Right kidney (tissue), 9 donors: ENCODE data around the gene COL4A4.
"Not testable (repeated sequence)": the region's sequence is repeated elsewhere in the genome, so short reads cannot be mapped to it uniquely, and the experiment has no call there.

Experiments
- DNase-seq: peaks from one replicate; pipeline ENCODE4 v3.0.0-alpha.2; 2016
- long read RNA-seq, 8 donors: transcript quantifications; one replicate each; lab custom pipeline, GENCODE V29; 2026

COL4A4 gene
- long read RNA-seq, donor 1, result 0 reads
- long read RNA-seq, donor 2, partial matches to known transcripts, result 11 of 12 reads
- long read RNA-seq, donor 2, other reads (novel, unspliced or antisense), result 0 of 12 reads
- long read RNA-seq, donor 3, result 0 reads
- long read RNA-seq, donor 4, result 0 reads
- long read RNA-seq, donor 5, result 0 reads
- long read RNA-seq, donor 6, result 0 reads
- long read RNA-seq, donor 7, result 0 reads
- long read RNA-seq, donor 8, result 0 reads

DNA sequence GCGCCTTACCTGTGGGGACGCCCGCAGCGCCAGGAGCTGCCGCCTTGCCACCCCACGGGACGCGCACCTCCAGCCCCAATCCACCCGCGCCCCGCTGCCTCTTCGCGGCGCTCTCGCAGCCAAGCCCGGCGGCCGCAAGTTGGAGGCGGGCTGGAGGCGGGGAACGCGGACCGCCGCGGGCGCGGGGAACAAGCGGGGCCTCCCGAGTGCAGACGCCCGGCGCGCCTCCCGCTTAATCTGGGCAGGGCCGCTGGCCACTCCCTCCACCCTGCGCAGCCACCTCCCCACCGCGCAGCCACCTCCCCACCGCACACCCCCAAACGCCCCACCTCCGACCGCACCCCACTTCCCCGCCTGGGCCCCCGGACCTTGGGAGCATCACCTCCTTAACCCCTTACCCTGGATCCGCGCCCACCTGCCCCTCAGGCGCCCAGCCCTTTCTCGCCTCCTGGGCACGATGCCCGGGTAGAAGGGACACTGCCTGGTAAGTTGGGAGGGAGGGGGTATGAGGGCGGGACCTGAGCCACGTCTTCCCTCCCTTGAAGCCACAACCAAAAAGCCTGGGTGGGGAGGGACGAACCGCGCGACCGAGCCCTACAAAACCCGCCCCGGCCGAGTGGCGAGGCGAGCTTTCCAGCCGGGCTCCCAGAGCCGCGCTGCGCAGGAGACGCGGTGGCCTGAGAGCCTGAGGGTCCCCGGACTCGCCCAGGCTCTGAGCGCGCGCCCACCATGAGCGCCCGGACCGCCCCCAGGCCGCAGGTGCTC lies at the start of gene COL4A4, which contains the start of gene COL4A3:
Gene COL4A4 (minus strand): TSS at position 208 of the 765 bp plus-strand sequence. CDS start 16,722 bp downstream, outside the sequence.
Gene COL4A3 (plus strand): TSS at position 627 of the 765 bp plus-strand sequence. CDS start 103 bp downstream, at position 730.
- DNase-seq, result peak; percentile 67

DNA sequence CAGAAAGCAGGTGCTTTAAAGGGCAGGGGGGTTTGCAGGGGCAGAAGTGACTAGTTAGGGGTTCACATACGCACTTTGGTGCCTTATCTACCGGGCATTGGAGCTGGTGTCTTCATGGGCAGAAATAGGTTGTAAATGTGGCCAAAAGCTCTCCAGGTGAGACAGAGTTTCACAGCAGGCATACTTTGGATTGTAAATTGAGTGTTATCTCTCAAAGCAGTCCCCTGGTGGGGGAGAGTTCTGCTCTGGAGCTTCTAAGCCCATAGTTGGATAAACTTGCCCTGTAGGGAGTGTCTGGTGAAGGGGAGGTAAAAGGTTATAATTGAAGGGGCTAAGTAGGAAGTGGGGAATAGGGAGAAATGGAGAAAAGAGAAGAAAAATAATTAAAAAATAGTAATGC lies 43.6 kb upstream of the COL4A4 start:
- no peak for DNase-seq

- no peak for DNase-seq
These were observed 42.4 kb upstream of the COL4A4 start for GRCh38 chr2:227206406-227206805.

DNA sequence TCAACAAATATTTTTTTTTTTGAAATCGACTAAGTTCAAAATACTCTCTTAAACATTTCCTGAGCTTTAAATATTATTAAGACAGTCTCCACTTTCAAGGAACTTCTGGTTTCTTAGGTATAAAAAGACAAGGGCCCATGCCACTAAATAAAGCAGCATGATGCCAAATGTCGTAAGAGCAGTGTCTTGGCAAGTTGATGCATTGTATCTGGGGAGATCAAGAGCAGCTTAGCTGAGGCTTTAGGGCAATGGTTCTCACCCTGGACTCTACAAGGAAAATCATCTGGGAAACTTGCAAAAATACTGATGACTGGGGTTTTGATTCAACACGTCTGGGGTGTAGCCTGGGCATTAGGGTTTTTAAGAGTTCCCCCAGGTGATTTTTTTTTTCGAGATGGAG lies 41.7 kb upstream of the COL4A4 start:
- no peak for DNase-seq

- no peak for DNase-seq
These were observed 40.4 kb upstream of the COL4A4 start for GRCh38 chr2:227204452-227204851.

- DNase-seq, result no peak
These were observed 37.8 kb upstream of the COL4A4 start for GRCh38 chr2:227201771-227202170.

DNA sequence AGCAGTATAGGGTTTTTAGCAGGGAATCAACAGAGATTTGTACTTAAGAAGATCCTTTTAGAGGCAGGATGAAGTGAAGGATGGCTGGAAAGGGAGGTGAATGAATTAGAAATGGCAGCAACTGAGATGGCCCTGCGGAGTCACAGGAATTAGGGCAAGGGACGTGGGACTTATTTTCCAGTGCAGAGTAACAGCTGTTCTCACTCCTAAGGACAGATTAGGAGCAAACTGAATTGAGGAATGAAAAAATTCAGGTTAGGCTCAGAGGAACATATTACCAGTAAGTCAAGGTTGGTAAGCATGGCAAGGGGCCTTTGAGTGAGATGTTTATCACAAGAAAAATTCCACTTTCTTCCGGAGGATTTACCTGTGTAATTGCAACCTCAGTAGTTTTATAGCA lies 34.9 kb upstream of the COL4A4 start:
- DNase-seq, result no peak

GRCh38 chr2:227194219-227194618 lies 30.2 kb upstream of the COL4A4 start:
- DNase-seq, result no peak

DNA sequence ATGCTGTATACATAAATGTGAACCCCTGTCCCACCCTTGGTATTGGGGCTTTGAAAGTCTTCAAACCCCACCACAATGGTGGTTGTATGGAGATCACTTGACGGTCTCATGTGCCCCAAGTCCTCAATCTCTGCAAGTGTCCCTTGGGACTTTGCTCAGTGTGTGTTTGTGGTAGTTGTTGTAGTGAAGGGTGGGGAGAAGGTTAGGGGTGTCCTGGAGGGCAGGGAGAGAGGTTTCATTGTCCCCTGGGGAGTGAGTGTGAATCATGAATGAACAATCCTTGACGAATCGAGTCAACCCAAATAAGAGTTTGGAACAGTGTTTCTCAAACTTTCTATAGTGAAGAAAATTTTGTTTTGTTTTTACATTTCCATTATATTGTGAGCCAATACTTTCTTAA lies 28.5 kb upstream of the COL4A4 start:
- no peak for DNase-seq

DNA sequence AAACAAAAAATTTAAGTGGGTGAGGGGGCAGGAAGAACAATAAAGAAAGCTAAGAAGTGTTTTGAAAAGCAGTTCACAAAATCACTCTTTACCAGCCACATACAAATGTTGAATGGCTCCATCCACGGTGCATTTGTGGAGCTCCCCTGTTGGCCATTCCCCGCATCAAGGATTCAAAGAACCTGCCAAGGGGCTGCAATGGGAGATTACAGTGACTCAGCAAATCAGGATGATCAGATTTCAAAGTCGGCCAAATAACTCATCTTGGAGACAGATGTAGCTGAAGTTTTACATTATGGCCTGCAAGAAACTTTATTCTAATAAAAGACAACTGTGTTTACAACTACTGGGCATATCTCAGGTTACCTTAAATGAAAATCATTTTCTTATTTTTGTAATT lies 27.4 kb upstream of the COL4A4 start:
- no peak for DNase-seq

DNA sequence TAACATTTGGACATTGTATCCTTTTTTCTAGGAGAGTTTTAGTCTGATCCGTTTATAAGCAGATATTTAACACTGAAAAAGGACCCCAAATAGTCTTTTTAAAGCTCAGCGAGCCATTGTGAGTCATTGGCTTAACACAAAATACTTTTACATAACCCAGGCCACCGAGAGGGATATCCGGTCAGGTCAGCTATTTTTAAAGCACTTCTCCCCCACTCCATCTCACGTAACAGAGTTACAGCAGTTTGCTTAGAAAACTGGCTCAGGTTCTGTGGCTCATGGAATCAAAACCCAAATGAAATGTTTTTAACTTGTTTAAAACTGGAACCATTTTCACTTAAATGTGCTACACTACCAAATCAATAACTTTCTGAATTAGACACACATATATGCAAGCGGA lies 24.3 kb upstream of the COL4A4 start:
- no peak for DNase-seq

GRCh38 chr2:227186751-227187150 lies 22.7 kb upstream of the COL4A4 start:
- no peak for DNase-seq

- DNase-seq, result no peak
These were observed 21.7 kb upstream of the COL4A4 start for GRCh38 chr2:227185615-227186232.

GRCh38 chr2:227183657-227184367 lies 19.8 kb upstream of the COL4A4 start:
- DNase-seq, result no peak

- no peak for DNase-seq
These were observed 18.8 kb upstream of the COL4A4 start for GRCh38 chr2:227182765-227183164.

- no peak for DNase-seq
These were observed 16.8 kb upstream of the COL4A4 start for GRCh38 chr2:227180770-227181169.

DNA sequence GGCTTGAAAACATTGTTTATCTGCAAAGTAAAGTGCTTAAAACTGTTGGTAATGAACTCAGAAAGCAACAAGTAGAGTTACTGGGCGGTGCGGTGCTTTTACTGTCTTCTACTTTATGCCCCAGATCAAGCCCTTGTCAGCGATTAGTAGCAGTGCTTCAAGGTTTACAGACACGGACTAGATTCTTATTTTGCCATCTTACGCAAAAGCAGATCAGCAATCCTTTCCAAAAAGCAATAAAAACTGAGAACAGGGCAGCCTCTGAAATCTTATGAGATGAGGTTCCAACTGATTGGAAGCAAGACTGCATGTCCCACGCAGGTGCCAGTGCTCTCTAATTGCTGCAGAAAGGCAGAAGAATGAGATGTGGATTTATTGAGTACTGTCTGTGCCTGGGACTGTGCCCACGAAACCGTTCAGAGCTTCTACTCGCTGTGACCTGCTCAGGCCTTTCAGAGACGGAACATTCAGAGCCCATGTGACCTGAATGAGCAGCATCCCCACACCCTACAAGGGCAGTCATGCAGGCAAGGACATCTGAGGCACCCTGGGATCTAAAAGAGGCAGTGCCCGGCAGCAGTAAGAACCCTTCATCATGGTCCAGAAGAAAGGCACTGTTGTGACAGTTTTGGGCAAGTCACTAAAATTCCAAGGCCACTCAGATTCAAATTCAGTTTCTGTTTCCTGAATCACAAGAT lies 16.1 kb upstream of the COL4A4 start:
- peak; percentile 16 for DNase-seq

- DNase-seq, result no peak
These were observed 13.8 kb upstream of the COL4A4 start for GRCh38 chr2:227177592-227178336.

GRCh38 chr2:227171779-227172178 lies 7.8 kb upstream of the COL4A4 start:
- DNase-seq, result not testable (repeated sequence)

GRCh38 chr2:227164763-227165291 lies 822 bp upstream of the COL4A4 start:
- no peak for DNase-seq

DNA sequence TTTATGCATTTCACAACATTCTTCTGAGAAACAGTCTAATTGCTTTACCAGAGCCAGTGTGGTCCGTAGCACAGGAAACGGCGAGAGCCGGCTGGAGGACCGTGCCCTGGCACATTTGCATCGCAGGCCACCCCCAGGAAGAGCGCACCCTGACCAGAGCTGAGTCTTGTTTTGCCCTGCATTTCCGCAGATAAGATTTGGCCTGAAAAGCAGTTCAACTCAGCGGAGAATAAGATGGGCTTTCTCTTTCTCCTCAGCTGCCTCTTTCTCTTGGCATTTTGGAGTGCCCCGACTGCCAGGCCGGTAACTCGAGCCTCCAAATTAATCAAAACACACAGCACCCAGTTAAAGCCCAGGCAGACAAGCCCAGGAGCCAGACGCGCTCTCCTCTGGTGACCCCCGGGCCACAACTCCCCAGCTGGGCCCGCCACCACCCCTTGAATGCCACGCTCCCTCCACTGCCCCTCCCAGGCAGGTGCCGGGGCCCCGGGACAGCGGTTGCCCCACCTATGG lies 464 bp downstream of the COL4A4 start:
- DNase-seq, result no peak
